ENCODE results near the gene HIVEP3.

The HIVEP3 gene

GRCh38 chr1:41540886-41541591, 377.7 kb downstream of the HIVEP3 start:
- no peak for FAIRE-seq

DNA sequence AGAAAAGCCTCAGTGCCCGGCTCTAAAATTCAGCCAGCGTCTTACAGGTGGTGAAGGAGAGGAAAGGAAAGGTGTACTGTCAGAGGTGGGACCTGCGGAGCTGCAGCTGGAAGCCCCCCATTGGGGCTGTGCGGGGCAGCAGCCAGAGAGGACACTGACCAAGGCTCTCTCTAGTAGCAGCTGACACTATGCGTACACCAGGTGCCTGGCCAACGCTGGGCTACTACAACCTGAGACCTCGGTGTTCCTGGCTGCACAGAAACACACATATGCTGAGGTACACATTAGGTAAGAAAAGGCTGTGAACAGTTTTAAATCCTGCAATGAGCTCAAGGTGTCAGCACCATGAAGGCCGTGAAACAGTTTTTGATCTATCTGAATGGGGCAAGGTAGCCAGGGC, 378.7 kb downstream of the HIVEP3 start:
- no peak for FAIRE-seq

DNA sequence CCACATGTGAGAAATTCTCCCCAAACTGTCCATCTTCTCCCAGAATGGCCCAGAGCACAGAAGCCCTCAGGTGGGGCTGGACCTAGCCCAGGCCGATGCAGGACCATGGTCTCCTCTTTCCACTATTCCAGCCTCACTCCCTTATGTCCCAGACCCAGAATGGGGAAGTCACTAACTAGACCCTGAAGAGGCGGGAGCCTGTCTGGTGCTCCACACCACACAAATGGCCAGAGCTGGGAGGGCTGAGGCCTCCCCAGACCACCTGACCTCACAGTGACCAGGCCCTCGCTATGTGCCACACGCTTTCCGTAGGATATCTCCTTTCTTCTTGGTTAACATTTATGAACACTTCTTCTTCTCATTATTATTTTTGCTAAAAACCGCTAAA, 379.3 kb downstream of the HIVEP3 start:
- no peak for FAIRE-seq

GRCh38 chr1:41538741-41539417, 379.8 kb downstream of the HIVEP3 start:
- FAIRE-seq: no peak

- FAIRE-seq: no peak
These were observed 380.9 kb downstream of the HIVEP3 start for GRCh38 chr1:41537788-41538351.

DNA sequence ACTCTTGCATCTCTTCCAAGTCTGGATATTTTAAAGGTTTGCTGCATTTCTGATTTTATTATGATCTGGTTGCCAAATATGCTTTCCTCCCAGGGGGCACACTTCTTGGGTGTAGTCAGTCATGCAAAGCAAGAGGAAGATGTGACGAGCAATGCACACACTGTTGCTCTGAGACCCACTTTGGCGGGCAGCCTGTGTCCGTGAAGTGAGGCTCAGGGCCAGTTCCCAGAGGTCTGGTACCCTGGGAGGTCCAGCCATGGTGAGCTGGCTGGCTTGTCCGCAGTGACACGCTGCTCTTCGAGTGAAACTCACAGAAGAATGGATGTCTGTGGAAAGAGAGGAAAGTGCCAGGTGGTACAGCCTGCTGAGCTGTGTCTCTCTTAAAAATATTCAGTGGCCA, 381.5 kb downstream of the HIVEP3 start:
- no peak for FAIRE-seq

GRCh38 chr1:41536361-41536802, 382.3 kb downstream of the HIVEP3 start:
- FAIRE-seq: no peak

GRCh38 chr1:41535716-41536115, 383.0 kb downstream of the HIVEP3 start:
- FAIRE-seq: no peak

GRCh38 chr1:41535276-41535675, 383.4 kb downstream of the HIVEP3 start:
- FAIRE-seq: no peak

GRCh38 chr1:41534181-41535076, 384.3 kb downstream of the HIVEP3 start:
- FAIRE-seq: no peak

DNA sequence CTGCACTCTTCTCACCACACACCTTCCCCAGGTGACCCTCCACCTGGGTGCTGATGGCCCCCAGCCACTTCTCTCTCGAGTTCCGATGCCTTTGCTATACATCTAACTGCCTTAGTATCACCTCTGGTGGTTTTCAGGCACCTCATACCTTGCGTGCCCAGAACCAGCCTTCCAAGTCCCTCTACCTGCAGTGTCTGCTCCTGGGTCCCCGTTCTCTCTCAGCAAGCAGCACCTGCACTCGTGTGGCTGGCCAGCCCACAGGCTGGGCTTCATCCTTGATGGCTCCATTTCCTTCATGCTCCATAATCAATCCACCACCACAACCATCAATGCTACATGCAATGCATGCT, 385.0 kb downstream of the HIVEP3 start:
- no peak for FAIRE-seq

DNA sequence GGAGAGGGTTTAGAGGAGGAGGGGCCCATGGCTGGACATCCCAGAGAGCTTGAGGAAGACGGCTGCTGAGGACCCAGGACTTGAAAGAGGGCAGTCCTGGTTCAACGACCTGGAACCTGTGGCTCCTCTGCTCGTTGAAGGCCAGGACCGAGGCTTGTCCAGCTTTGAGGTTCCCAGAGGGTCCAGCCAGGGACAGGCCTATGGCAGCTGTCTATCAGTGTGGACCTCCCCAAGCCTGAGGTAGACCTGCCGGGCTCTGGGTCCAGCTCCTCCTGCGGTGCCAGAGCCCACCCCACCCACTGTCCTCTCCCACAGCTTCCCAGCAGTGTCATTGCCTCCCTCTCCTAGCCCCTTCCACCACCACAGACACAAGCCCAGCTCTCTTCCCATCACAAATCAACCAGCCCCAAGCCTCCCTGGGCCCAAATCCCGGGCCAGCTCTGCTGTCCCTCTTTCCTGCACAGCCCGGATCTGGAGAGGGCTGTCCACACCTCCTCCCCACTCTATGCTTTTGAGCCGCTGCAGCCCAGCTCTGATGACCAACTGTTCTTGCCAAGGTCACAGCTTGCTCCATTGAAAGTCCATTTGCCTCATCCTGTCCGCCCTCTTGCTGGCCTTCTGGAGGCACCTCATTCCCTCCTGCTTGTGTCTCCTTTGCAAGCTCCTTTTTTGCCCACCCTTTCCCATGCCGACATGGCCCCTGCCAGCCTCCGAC, 385.5 kb downstream of the HIVEP3 start:
- FAIRE-seq: no peak

DNA sequence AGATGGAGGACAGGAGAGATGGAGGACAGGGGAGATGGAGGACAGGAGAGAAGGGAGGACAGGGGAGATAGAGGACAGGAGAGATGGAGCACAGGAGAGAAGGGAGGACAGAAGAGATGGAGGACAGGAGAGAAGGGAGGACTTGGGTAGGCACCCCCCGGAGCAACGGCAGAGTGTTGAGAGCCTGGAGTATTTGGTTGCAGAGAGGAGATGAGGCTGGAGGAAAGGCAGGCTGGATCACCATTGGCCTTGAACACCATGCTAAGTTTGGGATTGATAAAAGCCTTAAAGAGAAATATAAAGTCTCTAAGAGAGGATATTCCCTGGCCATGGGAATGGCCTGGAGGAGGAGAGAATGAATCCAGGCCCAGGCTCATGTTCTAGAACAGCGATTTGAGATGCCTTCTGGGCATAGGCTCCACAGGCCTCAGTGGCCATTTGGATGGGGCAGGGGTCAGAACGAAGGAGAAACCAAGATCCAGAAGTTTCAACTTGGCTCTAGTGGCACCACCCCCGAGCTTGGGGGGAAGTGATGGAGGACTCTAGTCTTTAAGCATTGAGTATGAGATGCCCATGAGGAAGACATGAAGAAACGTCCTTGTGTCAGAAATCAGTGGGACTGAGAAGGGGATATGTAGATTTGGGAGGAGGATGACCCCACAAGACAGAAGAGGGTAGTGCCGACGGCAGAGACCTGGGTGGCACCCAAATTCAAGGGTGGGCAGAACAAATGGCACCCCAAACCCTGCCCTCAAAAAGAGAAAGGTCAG, 386.3 kb downstream of the HIVEP3 start:
- FAIRE-seq: no peak

DNA sequence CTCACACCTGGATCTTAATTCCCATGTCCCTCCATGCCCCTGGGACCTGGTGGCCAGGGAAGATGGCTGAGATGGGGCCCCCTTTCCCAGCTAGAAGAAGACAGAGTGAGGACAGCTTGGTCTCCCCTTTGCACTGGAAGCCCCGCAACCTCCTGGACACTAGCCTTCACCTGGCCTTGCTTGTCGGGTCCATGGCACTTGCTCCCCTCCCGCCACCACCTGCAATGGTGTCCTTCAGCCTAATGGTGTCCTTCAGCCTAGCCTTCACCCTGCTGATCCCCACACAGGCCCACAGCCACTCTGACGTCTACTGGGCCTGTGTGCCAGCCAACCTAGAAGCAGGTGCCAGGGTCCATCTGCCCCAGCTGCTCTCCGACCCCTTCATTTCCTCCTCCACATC, 388.3 kb downstream of the HIVEP3 start:
- FAIRE-seq: no peak

DNA sequence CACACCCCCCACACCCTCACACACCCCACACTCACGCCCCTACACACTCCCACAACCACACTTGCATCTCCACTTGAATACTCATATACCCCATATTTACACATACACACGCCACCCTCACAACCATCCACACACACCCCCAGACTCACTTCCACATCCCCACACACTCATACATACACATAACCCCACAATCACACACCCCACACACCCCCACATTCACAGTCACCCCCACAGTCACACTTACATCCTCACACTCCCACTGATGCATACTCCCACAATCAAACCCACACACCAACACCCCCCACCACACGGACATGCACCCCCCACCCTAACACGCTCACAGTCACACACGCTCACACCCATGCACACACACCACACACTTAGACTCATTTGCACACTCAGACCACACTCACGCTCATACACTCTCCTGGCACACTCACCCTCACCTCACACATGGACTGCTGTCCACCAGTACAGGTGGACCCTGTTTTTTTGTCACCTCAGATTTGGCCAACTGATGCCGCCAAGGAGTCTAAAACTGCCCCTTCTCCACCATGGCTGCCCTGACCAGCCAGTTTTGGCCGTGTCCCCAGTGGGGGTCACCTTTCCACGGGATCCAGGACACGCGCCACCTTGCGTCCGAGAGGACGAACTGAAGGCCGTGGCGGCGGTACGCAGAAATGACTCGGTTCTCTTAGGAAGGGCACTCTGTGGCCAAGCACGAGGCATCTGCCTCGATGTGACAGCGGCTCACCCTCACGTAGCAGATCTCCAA, 388.9 kb downstream of the HIVEP3 start:
- FAIRE-seq: no peak

DNA sequence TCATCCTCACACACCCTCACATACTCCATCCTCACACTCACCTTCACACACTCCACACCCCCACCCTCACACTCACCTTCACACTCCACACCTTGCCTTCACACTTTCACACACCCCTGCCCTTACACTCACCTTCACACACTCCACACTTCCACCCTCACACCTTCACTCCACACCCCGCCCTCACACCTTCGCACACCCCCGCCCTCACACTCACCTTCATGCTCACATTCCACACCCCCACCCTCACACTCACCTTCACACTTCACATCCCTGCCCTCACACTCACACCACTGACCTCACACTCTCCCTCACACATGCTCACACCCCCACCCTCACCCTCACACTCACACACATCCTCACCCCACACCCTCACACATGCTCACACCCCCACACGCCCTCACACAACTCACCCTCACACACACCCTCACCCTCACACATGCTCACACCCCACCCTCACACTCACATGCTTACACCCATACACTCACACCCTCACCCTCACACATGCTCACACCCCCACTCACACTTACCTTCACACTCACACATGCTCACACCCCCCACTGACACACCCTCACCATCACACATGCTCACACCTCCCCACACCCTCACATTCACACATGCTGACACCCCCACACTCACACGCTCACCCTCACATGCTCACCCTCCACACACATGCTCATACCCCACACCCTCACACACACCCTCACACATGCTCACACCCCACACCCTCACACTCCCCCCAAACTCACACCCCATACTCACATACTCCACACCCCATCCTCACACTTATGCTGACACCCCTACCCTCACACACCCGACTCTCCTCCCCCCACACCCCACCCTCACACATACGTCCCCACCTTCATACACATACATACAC, 389.8 kb downstream of the HIVEP3 start:
- FAIRE-seq: no peak

DNA sequence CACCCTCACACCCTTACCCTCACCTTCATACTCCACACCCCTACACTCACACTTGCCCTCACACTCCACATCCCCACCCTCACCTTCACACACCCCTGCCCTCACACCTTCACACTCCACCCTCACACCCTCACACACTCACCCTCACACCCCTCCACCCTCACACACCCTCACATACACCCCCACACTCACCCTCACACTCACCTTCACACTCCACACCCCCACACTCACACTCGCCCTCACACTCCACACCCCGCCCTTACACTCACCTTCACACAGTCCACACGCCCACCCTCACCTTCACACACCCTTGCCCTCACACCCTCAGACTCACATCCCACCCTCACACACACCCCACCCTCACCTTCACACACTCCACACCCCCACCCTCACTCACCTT, 390.6 kb downstream of the HIVEP3 start:
- no peak for FAIRE-seq

- FAIRE-seq: no peak
These were observed 391.7 kb downstream of the HIVEP3 start for GRCh38 chr1:41526956-41527561.

DNA sequence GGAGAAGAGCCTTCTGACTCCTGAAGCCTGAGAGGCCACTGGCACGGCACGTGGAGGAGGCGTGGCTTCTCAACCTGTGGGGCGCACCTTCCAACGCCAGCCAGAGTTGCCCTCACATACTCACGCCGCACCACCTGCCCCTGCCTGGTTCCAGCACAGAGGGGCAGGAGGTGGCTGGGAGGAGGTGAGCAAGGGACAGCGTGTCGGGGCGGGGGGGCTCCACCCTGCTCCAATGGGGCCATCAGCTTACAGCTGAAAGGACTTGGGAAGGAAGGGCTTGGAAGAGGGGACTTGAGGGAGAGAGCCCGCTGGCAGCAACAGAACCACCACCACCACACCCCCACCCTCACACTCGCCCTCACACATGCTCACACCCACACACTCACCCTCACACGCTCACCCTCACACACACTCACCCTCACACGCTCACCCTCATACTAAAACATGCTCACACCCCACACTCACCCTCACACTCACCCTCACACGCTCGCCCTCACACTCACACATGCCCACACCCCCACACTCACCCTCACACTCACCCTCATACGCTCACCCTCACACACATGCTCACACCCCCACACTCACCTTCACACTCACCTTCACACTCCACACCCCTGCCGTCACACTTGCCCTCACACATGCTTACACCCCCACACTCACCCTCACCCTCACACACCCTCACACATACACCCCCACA, 392.7 kb downstream of the HIVEP3 start:
- no peak for FAIRE-seq

Data from A204.1 (cell line).